ENCODE measurements around the gene UNKL.

Gene UNKL

DNA sequence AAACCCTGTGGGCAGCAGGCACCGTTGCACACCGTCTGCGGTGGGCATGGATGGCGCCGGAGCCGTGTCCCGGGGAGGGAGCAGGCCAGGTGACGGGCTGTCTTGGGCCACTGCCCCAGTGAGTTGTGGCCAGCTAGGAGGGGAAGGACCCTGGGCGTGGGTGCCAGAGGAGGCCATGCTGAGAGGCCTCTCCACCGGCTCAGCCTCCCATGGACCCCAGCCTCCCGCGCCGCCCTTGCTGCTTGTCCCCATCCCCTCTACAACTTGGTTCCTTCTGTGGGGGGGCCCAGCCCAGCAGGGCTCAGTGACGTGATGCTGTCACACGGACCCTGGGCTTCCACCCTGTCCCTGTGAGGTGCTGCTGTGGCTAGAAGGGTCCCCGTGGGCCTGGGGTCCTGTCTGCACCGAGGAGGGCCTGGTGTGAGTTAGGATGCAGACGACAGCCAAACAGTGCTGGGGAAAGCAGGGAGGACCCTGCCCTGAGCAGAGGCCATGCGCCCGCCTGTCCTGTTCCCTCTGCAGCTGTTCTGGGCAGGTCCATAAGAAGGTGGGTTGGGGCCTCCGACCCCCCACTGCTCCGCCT, 93.8 kb downstream of the UNKL start:
- Histone ChIP-seq H3K9me3 (ENCODE audit: severe bottlenecking) (no peaks in the 10 kb centered on the region), H3K4me1 (ENCODE audit: insufficient read depth, poor library complexity, severe bottlenecking) (no peaks in the 10 kb centered on the region), H3K4me3 (ENCODE audit: severe bottlenecking) (no peak overlapping the region), H3K27me3 (ENCODE audit: insufficient read depth, poor library complexity, severe bottlenecking) (no peaks in the 10 kb centered on the region), H3K27ac (ENCODE audit: poor library complexity, severe bottlenecking) (no peak overlapping the region), H3K36me3 (ENCODE audit: low read depth) (peaks cover 77% of the 10 kb centered on the region)
- DNase-seq (ENCODE audit: low spot score), result no peak
- ATAC-seq (ENCODE audit: low read depth), result no peak
- TF ChIP-seq, protein P1, sequence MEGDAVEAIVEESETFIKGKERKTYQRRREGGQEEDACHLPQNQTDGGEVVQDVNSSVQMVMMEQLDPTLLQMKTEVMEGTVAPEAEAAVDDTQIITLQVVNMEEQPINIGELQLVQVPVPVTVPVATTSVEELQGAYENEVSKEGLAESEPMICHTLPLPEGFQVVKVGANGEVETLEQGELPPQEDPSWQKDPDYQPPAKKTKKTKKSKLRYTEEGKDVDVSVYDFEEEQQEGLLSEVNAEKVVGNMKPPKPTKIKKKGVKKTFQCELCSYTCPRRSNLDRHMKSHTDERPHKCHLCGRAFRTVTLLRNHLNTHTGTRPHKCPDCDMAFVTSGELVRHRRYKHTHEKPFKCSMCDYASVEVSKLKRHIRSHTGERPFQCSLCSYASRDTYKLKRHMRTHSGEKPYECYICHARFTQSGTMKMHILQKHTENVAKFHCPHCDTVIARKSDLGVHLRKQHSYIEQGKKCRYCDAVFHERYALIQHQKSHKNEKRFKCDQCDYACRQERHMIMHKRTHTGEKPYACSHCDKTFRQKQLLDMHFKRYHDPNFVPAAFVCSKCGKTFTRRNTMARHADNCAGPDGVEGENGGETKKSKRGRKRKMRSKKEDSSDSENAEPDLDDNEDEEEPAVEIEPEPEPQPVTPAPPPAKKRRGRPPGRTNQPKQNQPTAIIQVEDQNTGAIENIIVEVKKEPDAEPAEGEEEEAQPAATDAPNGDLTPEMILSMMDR (IDR thresholded peaks at IDR 0.05; ENCODE audit: poor library complexity, severe bottlenecking), result no peak

- H3K4me3 ChIP-seq (ENCODE audit: severe bottlenecking), result no peak overlapping the region
- H3K36me3 ChIP-seq (ENCODE audit: low read depth), result peaks cover 81% of the 10 kb centered on the region
- ATAC-seq (ENCODE audit: low read depth) (no peak), DNase-seq (ENCODE audit: low spot score) (no peak)
- no peak overlapping the region for H3K27ac ChIP-seq (ENCODE audit: poor library complexity, severe bottlenecking)
- no peaks in the 10 kb centered on the region for H3K27me3 ChIP-seq (ENCODE audit: insufficient read depth, poor library complexity, severe bottlenecking)
- no peaks in the 10 kb centered on the region for H3K9me3 ChIP-seq (ENCODE audit: severe bottlenecking)
- TF ChIP-seq, protein P1 (IDR thresholded peaks at IDR 0.05; ENCODE audit: poor library complexity, severe bottlenecking), result no peak
- no peaks in the 10 kb centered on the region for H3K4me1 ChIP-seq (ENCODE audit: insufficient read depth, poor library complexity, severe bottlenecking)
These were observed 94.4 kb downstream of the UNKL start for GRCh38 chr16:1320097-1320496.

- H3K4me3 ChIP-seq (ENCODE audit: severe bottlenecking), result no peak overlapping the region
- H3K4me1 ChIP-seq (ENCODE audit: insufficient read depth, poor library complexity, severe bottlenecking), result no peaks in the 10 kb centered on the region
- TF ChIP-seq, protein P1 (IDR thresholded peaks at IDR 0.05; ENCODE audit: poor library complexity, severe bottlenecking), result no peak
- H3K27me3 ChIP-seq (ENCODE audit: insufficient read depth, poor library complexity, severe bottlenecking), result no peaks in the 10 kb centered on the region
- no peak overlapping the region for H3K27ac ChIP-seq (ENCODE audit: poor library complexity, severe bottlenecking)
- H3K36me3 ChIP-seq (ENCODE audit: low read depth), result peaks cover 84% of the 10 kb centered on the region
- no peak for DNase-seq (ENCODE audit: low spot score)
- H3K9me3 ChIP-seq (ENCODE audit: severe bottlenecking), result no peaks in the 10 kb centered on the region
- no peak for ATAC-seq (ENCODE audit: low read depth)
These were observed 95.5 kb downstream of the UNKL start for GRCh38 chr16:1319041-1319440.

DNA sequence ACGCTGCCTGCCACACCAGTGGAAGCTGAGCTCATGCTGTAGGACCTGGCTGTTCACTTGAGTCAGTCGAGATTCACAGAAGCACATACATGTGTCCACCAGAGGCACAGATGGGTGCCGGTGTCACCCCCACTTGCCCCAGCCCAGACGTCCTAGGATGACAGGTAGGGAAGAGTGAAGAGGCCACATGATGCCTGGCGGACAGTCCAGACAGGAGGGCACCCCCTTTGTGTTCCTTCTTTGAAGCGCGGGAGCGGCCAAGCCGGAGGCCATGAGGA, 96.3 kb downstream of the UNKL start:
- H3K27me3 ChIP-seq (ENCODE audit: insufficient read depth, poor library complexity, severe bottlenecking), result no peaks in the 10 kb centered on the region
- no peaks in the 10 kb centered on the region for H3K4me1 ChIP-seq (ENCODE audit: insufficient read depth, poor library complexity, severe bottlenecking)
- no peak overlapping the region for H3K4me3 ChIP-seq (ENCODE audit: severe bottlenecking)
- ATAC-seq (ENCODE audit: low read depth) (no peak), DNase-seq (ENCODE audit: low spot score) (no peak)
- peaks cover 86% of the 10 kb centered on the region for H3K36me3 ChIP-seq (ENCODE audit: low read depth)
- TF ChIP-seq, protein P1 (IDR thresholded peaks at IDR 0.05; ENCODE audit: poor library complexity, severe bottlenecking), result no peak
- no peak overlapping the region for H3K27ac ChIP-seq (ENCODE audit: poor library complexity, severe bottlenecking)
- H3K9me3 ChIP-seq (ENCODE audit: severe bottlenecking), result no peaks in the 10 kb centered on the region

- Histone ChIP-seq H3K27ac (ENCODE audit: poor library complexity, severe bottlenecking) (no peak overlapping the region), H3K4me3 (ENCODE audit: severe bottlenecking) (no peak overlapping the region), H3K27me3 (ENCODE audit: insufficient read depth, poor library complexity, severe bottlenecking) (no peaks in the 10 kb centered on the region), H3K36me3 (ENCODE audit: low read depth) (peaks cover 89% of the 10 kb centered on the region), H3K9me3 (ENCODE audit: severe bottlenecking) (no peaks in the 10 kb centered on the region), H3K4me1 (ENCODE audit: insufficient read depth, poor library complexity, severe bottlenecking) (no peaks in the 10 kb centered on the region)
- TF ChIP-seq, protein P1 (IDR thresholded peaks at IDR 0.05; ENCODE audit: poor library complexity, severe bottlenecking), result no peak
- DNase-seq (ENCODE audit: low spot score) (no peak), ATAC-seq (ENCODE audit: low read depth) (no peak)
These were observed 96.8 kb downstream of the UNKL start for GRCh38 chr16:1317479-1318267.

All from RWPE2 (cell line).